HG03025 (cell line): ENCODE results near the gene SGF29.
"Not testable (repeated sequence)": the region's sequence is repeated elsewhere in the genome, so short reads cannot be mapped to it uniquely, and the experiment has no call there.

Experiments used
- ATAC-seq: cut with Tn5 transposase; IDR thresholded peaks from one replicate; pipeline ENCODE4 v1.9.1; 2021; ENCODE audit warnings: mild to moderate bottlenecking, moderate library complexity; ENCODE audit not compliant: unreplicated experiment, low FRiP score

The SGF29 gene

GRCh38 chr16:28532940-28533647, 20.6 kb upstream of the SGF29 start:
- no peak for ATAC-seq

GRCh38 chr16:28534542-28535373, 19.0 kb upstream of the SGF29 start:
- ATAC-seq = no peak

GRCh38 chr16:28537076-28537475, 16.6 kb upstream of the SGF29 start:
- no peak for ATAC-seq

- no peak for ATAC-seq
Measured at GRCh38 chr16:28537964-28538732, 15.6 kb upstream of the SGF29 start.

- ATAC-seq = no peak
Measured at GRCh38 chr16:28538733-28539596, 14.8 kb upstream of the SGF29 start, which contains the start of gene NUPR1. NUPR1 (minus strand) TSS chr16:28538974; CDS start chr16:28538907, 67 bp downstream.

- no peak for ATAC-seq
Measured at GRCh38 chr16:28540346-28540745, 13.4 kb upstream of the SGF29 start.

GRCh38 chr16:28542646-28543045, 11.1 kb upstream of the SGF29 start:
- ATAC-seq = no peak

- ATAC-seq = no peak
Measured at GRCh38 chr16:28543072-28543471, 10.6 kb upstream of the SGF29 start.

GRCh38 chr16:28544998-28545397, 8.7 kb upstream of the SGF29 start:
- ATAC-seq = no peak

GRCh38 chr16:28545964-28546363, 7.8 kb upstream of the SGF29 start:
- ATAC-seq = not testable (repeated sequence)

- no peak for ATAC-seq
Measured at GRCh38 chr16:28546626-28547025, 7.1 kb upstream of the SGF29 start.

- no peak for ATAC-seq
Measured at GRCh38 chr16:28548306-28548802, 5.4 kb upstream of the SGF29 start.

GRCh38 chr16:28549301-28549899, 4.3 kb upstream of the SGF29 start:
- no peak for ATAC-seq

GRCh38 chr16:28554634-28555423, 1.1 kb downstream of the SGF29 start:
- no peak for ATAC-seq

- ATAC-seq = no peak
Measured at GRCh38 chr16:28555561-28555960, 1.8 kb downstream of the SGF29 start.

- no peak for ATAC-seq
Measured at GRCh38 chr16:28556914-28557320, 3.2 kb downstream of the SGF29 start.

GRCh38 chr16:28558456-28558855, 4.7 kb downstream of the SGF29 start:
- no peak for ATAC-seq

GRCh38 chr16:28561557-28562187, 8.0 kb downstream of the SGF29 start:
- ATAC-seq = no peak
